Activated T-cell treated with anti-CD3 and anti-CD28 coated beads for 1 hour (primary cell): ENCODE measurements around the gene FUCA2.
"Not testable (repeated sequence)": the region's sequence is repeated elsewhere in the genome, so short reads cannot be mapped to it uniquely, and the experiment has no call there.

Source experiments
- DNase-seq: peaks from one replicate; pipeline ENCODE4 v3.0.0-alpha.2; 2020; ENCODE audit warnings: low read depth

The FUCA2 gene

GRCh38 chr6:143496974-143497373, 14.5 kb downstream of the FUCA2 start:
- DNase-seq = no peak

- DNase-seq = no peak
Measured at GRCh38 chr6:143490775-143491174, 20.7 kb downstream of the FUCA2 start.

- no peak for DNase-seq
Measured at GRCh38 chr6:143490244-143490643, 21.3 kb downstream of the FUCA2 start.

GRCh38 chr6:143486752-143487151, 24.8 kb downstream of the FUCA2 start:
- DNase-seq = no peak

GRCh38 chr6:143485967-143486366, 25.6 kb downstream of the FUCA2 start:
- DNase-seq = no peak

GRCh38 chr6:143482593-143482992, 28.9 kb downstream of the FUCA2 start:
- DNase-seq = no peak

- no peak for DNase-seq
Measured at GRCh38 chr6:143478479-143479062, 32.9 kb downstream of the FUCA2 start.

- no peak for DNase-seq
Measured at GRCh38 chr6:143476545-143476944, 35.0 kb downstream of the FUCA2 start.

GRCh38 chr6:143471822-143472221, 39.7 kb downstream of the FUCA2 start:
- no peak for DNase-seq

- not testable (repeated sequence) for DNase-seq
Measured at GRCh38 chr6:143468823-143469222, 42.7 kb downstream of the FUCA2 start.

GRCh38 chr6:143468026-143468425, 43.5 kb downstream of the FUCA2 start:
- DNase-seq = no peak

- DNase-seq = no peak
Measured at GRCh38 chr6:143465546-143465945, 46.0 kb downstream of the FUCA2 start.

- DNase-seq = no peak
Measured at GRCh38 chr6:143457563-143458359, 53.8 kb downstream of the FUCA2 start.

- no peak for DNase-seq
Measured at GRCh38 chr6:143451531-143451930, 60.0 kb downstream of the FUCA2 start.

- DNase-seq = peak; percentile 83
Measured at GRCh38 chr6:143450453-143451371, 60.8 kb downstream of the FUCA2 start, which contains the start of the genes ADAT2 and PEX3. TSS of gene ADAT2 (minus strand) at chr6:143450695. CDS start at chr6:143450658, 37 bp downstream. TSS of gene PEX3 (plus strand) at chr6:143450805. CDS start at chr6:143451043, 238 bp downstream.

- DNase-seq = peak; percentile 25
Measured at GRCh38 chr6:143449714-143450452, 61.6 kb downstream of the FUCA2 start.

- DNase-seq = no peak
Measured at GRCh38 chr6:143449082-143449713, 62.3 kb downstream of the FUCA2 start.

GRCh38 chr6:143447865-143448264, 63.7 kb downstream of the FUCA2 start:
- not testable (repeated sequence) for DNase-seq
